Endothelial cell (in vitro differentiated cells): Measurements from ENCODE around the gene B3GAT1. TPM values are rescaled to one million over a fixed set of nuclear protein-coding genes. Genes with fewer than 3 reads are reported as not detected.

Experiments
- DNase-seq: peaks from one replicate; pipeline ENCODE4 v3.0.0; 2021; ENCODE audit warnings: low spot score
- H3K27ac Mint-ChIP-seq: one replicate; pipeline ENCODE4 v1.8.0; 2021; ENCODE audit warnings: mixed read lengths, inconsistent platforms; ENCODE audit not compliant: unreplicated experiment
- H3K27me3 Mint-ChIP-seq: one replicate; pipeline ENCODE4 v1.8.0; 2021; ENCODE audit warnings: mild to moderate bottlenecking, moderate library complexity, mixed read lengths, inconsistent platforms; ENCODE audit not compliant: unreplicated experiment
- H3K36me3 Mint-ChIP-seq: one replicate; pipeline ENCODE4 v1.8.0; 2021; ENCODE audit warnings: mild to moderate bottlenecking, low read depth, mixed read lengths, inconsistent platforms; ENCODE audit not compliant: unreplicated experiment
- H3K4me1 Mint-ChIP-seq: one replicate; pipeline ENCODE4 v1.8.0; 2021; ENCODE audit warnings: mild to moderate bottlenecking, mixed read lengths, inconsistent platforms; ENCODE audit not compliant: unreplicated experiment
- H3K4me3 Mint-ChIP-seq: one replicate; pipeline ENCODE4 v1.8.0; 2021; ENCODE audit warnings: mild to moderate bottlenecking, mixed read lengths, inconsistent platforms; ENCODE audit not compliant: unreplicated experiment
- H3K9me3 Mint-ChIP-seq: one replicate; pipeline ENCODE4 v1.8.0; 2021; ENCODE audit warnings: mixed read lengths, inconsistent platforms; ENCODE audit not compliant: unreplicated experiment
- CTCF ChIP-seq: fragments of 200-600 bp; sonication (generic); IDR thresholded peaks from one replicate; pipeline ENCODE4 v1.5.0; 2021; ENCODE audit warnings: antibody characterized with exemption; ENCODE audit not compliant: unreplicated experiment
- total RNA-seq: library from RNA; stranded (reverse); fragmentation: NEBNext Ultra II Directional; extraction: Animal tissue kit (Norgen Biotek cat#: 25700); gene quantifications from one replicate; pipeline ENCODE4 v1.2.1, GENCODE V29; 2021; ENCODE audit not compliant: unreplicated experiment

B3GAT1 gene
- total RNA-seq, 1 donor from 2014 or later: 18.2 TPM

- Mint-ChIP-seq H3K36me3 (no peaks in the 10 kb centered on the region), H3K4me3 (no peak overlapping the region), H3K27ac (no peak overlapping the region), H3K9me3 (no peaks in the 10 kb centered on the region), H3K4me1 (peaks cover 12% of the 10 kb centered on the region), H3K27me3 (peaks cover 7% of the 10 kb centered on the region)
- TF ChIP-seq CTCF: no peak
- DNase-seq: no peak
Observed at GRCh38 chr11:134441706-134442105, 29.7 kb upstream of the B3GAT1 start.

GRCh38 chr11:134441281-134441680 lies 29.2 kb upstream of the B3GAT1 start:
- no peaks in the 10 kb centered on the region for H3K36me3 Mint-ChIP-seq

GRCh38 chr11:134440851-134441250 lies 28.8 kb upstream of the B3GAT1 start:
- no peak overlapping the region for H3K4me3 Mint-ChIP-seq
- peaks cover 7% of the 10 kb centered on the region for H3K27me3 Mint-ChIP-seq
- TF ChIP-seq CTCF: no peak
- DNase-seq: no peak
- no peaks in the 10 kb centered on the region for H3K36me3 Mint-ChIP-seq
- peaks cover 12% of the 10 kb centered on the region for H3K4me1 Mint-ChIP-seq
- H3K27ac Mint-ChIP-seq: no peak overlapping the region
- H3K9me3 Mint-ChIP-seq: no peaks in the 10 kb centered on the region

More at GRCh38 chr11:134441281-134441680, 29.2 kb upstream of the B3GAT1 start:
- Mint-ChIP-seq H3K4me1 (peaks cover 12% of the 10 kb centered on the region), H3K9me3 (no peaks in the 10 kb centered on the region), H3K4me3 (no peak overlapping the region), H3K27ac (no peak overlapping the region), H3K27me3 (peaks cover 7% of the 10 kb centered on the region)
- DNase-seq: no peak
- no peak for TF ChIP-seq CTCF

- Mint-ChIP-seq H3K36me3 (no peaks in the 10 kb centered on the region), H3K9me3 (no peaks in the 10 kb centered on the region), H3K27ac (no peak overlapping the region), H3K27me3 (peaks cover 7% of the 10 kb centered on the region), H3K4me1 (peaks cover 12% of the 10 kb centered on the region), H3K4me3 (no peak overlapping the region)
- TF ChIP-seq CTCF: no peak
- DNase-seq: no peak
Observed at GRCh38 chr11:134438542-134439537, 26.8 kb upstream of the B3GAT1 start.

- no peak for DNase-seq
- Mint-ChIP-seq H3K36me3 (no peaks in the 10 kb centered on the region), H3K4me1 (peaks cover 12% of the 10 kb centered on the region), H3K9me3 (no peaks in the 10 kb centered on the region), H3K4me3 (no peak overlapping the region), H3K27me3 (peaks cover 6% of the 10 kb centered on the region), H3K27ac (no peak overlapping the region)
- TF ChIP-seq CTCF: no peak
Observed at GRCh38 chr11:134437821-134438220, 25.8 kb upstream of the B3GAT1 start.
